ENCODE data around the gene MBOAT1.

Gene MBOAT1

DNA sequence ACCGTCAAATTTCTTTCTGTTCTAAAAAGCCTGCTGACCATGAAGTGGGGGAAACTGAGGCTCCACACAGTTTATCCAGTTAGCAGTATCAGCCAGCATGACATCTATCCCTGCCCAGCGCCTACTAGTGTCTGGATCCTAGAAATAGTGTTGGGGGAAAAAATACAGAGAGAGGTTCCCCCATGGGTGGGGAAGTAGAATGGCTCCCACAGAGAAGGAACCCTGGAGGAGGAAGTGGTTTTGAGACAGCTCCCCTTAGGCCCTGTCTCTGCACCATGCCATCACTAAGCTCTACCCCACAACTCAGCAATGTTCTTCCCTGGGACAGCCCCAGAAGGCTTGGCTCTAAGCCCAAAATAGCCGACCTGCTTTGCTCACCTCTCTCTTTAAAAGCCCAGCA lies 153.4 kb downstream of the MBOAT1 start (continued):
- TF ChIP-seq, protein P1, sequence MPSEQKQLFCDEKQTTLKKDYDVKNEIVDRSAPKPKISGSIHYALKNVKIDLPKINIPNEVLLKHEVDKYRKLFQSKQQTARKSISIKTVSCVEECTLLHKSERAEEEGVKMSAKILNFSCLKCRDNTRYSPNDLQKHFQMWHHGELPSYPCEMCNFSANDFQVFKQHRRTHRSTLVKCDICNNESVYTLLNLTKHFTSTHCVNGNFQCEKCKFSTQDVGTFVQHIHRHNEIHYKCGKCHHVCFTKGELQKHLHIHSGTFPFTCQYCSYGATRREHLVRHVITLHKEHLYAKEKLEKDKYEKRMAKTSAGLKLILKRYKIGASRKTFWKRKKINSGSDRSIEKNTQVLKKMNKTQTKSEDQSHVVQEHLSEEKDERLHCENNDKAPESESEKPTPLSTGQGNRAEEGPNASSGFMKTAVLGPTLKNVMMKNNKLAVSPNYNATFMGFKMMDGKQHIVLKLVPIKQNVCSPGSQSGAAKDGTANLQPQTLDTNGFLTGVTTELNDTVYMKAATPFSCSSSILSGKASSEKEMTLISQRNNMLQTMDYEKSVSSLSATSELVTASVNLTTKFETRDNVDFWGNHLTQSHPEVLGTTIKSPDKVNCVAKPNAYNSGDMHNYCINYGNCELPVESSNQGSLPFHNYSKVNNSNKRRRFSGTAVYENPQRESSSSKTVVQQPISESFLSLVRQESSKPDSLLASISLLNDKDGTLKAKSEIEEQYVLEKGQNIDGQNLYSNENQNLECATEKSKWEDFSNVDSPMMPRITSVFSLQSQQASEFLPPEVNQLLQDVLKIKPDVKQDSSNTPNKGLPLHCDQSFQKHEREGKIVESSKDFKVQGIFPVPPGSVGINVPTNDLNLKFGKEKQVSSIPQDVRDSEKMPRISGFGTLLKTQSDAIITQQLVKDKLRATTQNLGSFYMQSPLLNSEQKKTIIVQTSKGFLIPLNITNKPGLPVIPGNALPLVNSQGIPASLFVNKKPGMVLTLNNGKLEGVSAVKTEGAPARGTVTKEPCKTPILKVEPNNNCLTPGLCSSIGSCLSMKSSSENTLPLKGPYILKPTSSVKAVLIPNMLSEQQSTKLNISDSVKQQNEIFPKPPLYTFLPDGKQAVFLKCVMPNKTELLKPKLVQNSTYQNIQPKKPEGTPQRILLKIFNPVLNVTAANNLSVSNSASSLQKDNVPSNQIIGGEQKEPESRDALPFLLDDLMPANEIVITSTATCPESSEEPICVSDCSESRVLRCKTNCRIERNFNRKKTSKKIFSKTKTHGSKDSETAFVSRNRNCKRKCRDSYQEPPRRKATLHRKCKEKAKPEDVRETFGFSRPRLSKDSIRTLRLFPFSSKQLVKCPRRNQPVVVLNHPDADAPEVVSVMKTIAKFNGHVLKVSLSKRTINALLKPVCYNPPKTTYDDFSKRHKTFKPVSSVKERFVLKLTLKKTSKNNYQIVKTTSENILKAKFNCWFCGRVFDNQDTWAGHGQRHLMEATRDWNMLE (tag by site-specific recombination; conservative IDR thresholded peaks at IDR 0.05; ENCODE audit: low read depth): no peak
- no peak for TF ChIP-seq ZNF514 (tag by site-specific recombination; IDR thresholded peaks at IDR 0.05)
- no peak for TF ChIP-seq ZNF24 (tag by site-specific recombination; IDR thresholded peaks at IDR 0.05)
- TF ChIP-seq ZFP37 (tag by site-specific recombination; IDR thresholded peaks at IDR 0.05): no peak

- H3K36me3 ChIP-seq (ENCODE audit: control insufficient read depth in 2 of 2, insufficient read depth in 1 of 2, low read length in 2 of 2): no peaks in the 10 kb centered on the region
- H3K4me1 ChIP-seq (ENCODE audit: control insufficient read depth, insufficient read depth, low read length): no peaks in the 10 kb centered on the region
- POLR2A ChIA-PET: interaction anchor here (1.6 kb wide), 1 partner anchor 221 kb away, joined by 4 read pairs; the partner anchor contains the start of gene ID4
- no peak overlapping the region for H3K4me3 ChIP-seq (ENCODE audit: low read depth, low read length)
- H3K27ac ChIP-seq (ENCODE audit: extremely low read depth, low read depth, low read length): no peak overlapping the region
- no peaks in the 10 kb centered on the region for H3K9me3 ChIP-seq (ENCODE audit: control insufficient read depth, insufficient read depth, low read depth, low read length)
- CTCF ChIA-PET: interaction anchor here (1.1 to 3.5 kb wide), 2 partner anchors 147 to 1034 kb away, joined by 3 to 22 read pairs; no protein-coding TSS in a partner anchor
- TF ChIP-seq ZNF530 (tag by site-specific recombination; IDR thresholded peaks at IDR 0.05; ENCODE audit: low read depth) (no peak), ZNF132 (tag by site-specific recombination; IDR thresholded peaks at IDR 0.05; ENCODE audit: borderline replicate concordance) (no peak), PBX3 (CRISPR knock-in tag; IDR thresholded peaks at IDR 0.05) (no peak), ZNF280D (tag by site-specific recombination; IDR thresholded peaks at IDR 0.05) (no peak), PRDM6 (tag by site-specific recombination; IDR thresholded peaks at IDR 0.05) (no peak), ZNF677 (tag by site-specific recombination; IDR thresholded peaks at IDR 0.05) (no peak), ZNF10 (tag by site-specific recombination; IDR thresholded peaks at IDR 0.05) (no peak), ZNF510 (tag by site-specific recombination; IDR thresholded peaks at IDR 0.05; ENCODE audit: insufficient replicate concordance) (no peak), GFI1B (tag by site-specific recombination; IDR thresholded peaks at IDR 0.05) (no peak), HOXC10 (CRISPR knock-in tag; IDR thresholded peaks at IDR 0.05) (no peak), ZNF184 (tag by site-specific recombination; IDR thresholded peaks at IDR 0.05) (no peak), ZNF174 (tag by site-specific recombination; IDR thresholded peaks at IDR 0.05) (no peak)
Observed at GRCh38 chr6:20058121-20058905, 154.0 kb downstream of the MBOAT1 start.

Measured in HEK293 (cell line).